Thyroid gland (tissue), 4 donors: ENCODE results near the gene ZNF692.

ENCODE experiments used
- CTCF ChIP-seq, 6 experiments: fragments of 200-600 bp in 3 of 6; fragments of 450-650 bp in 3 of 6; sonication (generic) in 3 of 6; IDR thresholded peaks; one replicate each; pipeline ENCODE4 v1.5.1; 2016 to 2019; ENCODE audit warnings: antibody characterized with exemption in 6 of 6, mild to moderate bottlenecking in 2 of 6, inconsistent platforms in 1 of 6, moderate library complexity in 1 of 6
- POLR2A ChIP-seq, 2 donors: fragments of 450-650 bp; IDR thresholded peaks; one replicate each; pipeline ENCODE4 v1.6.1; 2017; ENCODE audit warnings: antibody characterized with exemption in 2 of 2, mild to moderate bottlenecking in 2 of 2, moderate library complexity in 1 of 2

DNA sequence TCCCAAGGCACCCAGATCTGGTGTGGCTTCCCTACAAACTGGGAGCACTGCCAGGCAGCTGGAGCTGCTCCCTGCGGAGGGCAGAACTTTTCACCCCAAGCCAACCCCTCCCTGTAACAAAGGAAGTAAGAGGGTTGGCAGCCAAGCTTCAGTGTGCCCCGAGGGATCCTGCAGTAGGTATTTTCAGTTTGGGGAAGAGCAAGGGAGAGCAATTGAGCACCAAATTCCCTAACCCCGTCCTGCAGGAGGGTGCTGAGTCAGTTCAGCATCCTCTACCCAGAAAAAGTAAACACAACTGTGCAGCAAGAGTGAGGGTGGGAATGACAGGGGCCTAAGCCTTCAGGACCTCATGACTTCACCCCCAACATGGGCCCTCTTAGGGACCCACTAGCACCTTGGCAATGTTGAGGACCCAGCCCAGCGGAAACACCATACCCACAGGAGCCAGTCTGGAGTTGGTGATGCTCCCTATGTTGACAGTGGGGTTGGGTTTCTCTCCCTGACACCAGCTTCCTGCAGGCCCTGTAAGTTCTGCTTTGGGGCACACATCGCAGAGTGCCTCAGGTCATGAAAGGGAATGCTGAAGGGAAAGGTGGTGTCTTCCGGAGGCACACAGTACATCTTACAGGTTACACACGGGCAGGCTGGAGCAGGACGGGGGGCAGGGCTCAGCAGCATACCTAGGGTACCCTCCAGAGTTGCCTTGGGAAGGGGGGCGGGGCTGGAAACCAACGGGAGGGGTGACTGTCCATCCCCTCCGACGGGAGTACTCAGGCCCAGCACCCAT is 48.0 kb downstream of the ZNF692 start:
- TF ChIP-seq POLR2A (IDR thresholded peaks at IDR 0.05) (no peak), CTCF (IDR thresholded peaks at IDR 0.05) (no peak)
